ENCODE measurements around the gene GJD3.
A peak's percentile ranks its signal among the peaks of the same experiment; 100 is the strongest.

GJD3 gene

GRCh38 chr17:40321961-40322357 is 42.6 kb downstream of the GJD3 start:
- DNase-seq = peak; percentile 75

- DNase-seq = no peak
These were observed 43.0 kb downstream of the GJD3 start for GRCh38 chr17:40321524-40321929.

- DNase-seq = peak; percentile 94
These were observed 43.6 kb downstream of the GJD3 start for GRCh38 chr17:40320756-40321523.

- DNase-seq = peak; percentile 43
These were observed 44.6 kb downstream of the GJD3 start for GRCh38 chr17:40319651-40320540.

- DNase-seq = peak; percentile 42
These were observed 45.6 kb downstream of the GJD3 start for GRCh38 chr17:40318830-40319391.

GRCh38 chr17:40317880-40318829 is 46.4 kb downstream of the GJD3 start:
- peak; percentile 98 for DNase-seq

- DNase-seq = peak; percentile 79
These were observed 47.1 kb downstream of the GJD3 start for GRCh38 chr17:40317345-40317873.

GRCh38 chr17:40316571-40317344 is 47.8 kb downstream of the GJD3 start:
- peak; percentile 91 for DNase-seq

GRCh38 chr17:40315678-40316570 is 48.6 kb downstream of the GJD3 start:
- no peak for DNase-seq

- DNase-seq = no peak
These were observed 49.3 kb downstream of the GJD3 start for GRCh38 chr17:40315206-40315605.

GRCh38 chr17:40314584-40314956 is 50.0 kb downstream of the GJD3 start:
- DNase-seq = peak; percentile 85

GRCh38 chr17:40313668-40314583 is 50.6 kb downstream of the GJD3 start:
- peak; percentile 72 for DNase-seq

All from femur (tissue), 1 donor.